Trophoblast cell (in vitro differentiated cells and primary cell): ENCODE results near the gene SNUPN.
"Not testable (repeated sequence)": the region's sequence is repeated elsewhere in the genome, so short reads cannot be mapped to it uniquely, and the experiment has no call there.

Experiments used
- DNase-seq, 2 donors: peaks; one replicate each; pipeline ENCODE4 v3.0.0-alpha.2; 2016
- H2AFZ ChIP-seq: 2 replicates; pipeline ENCODE4 v1.6.1; 2013; ENCODE audit warnings: low read length, moderate library complexity, mild to moderate bottlenecking; ENCODE audit not compliant: insufficient read depth, poor library complexity
- H2AK5ac ChIP-seq: 2 replicates; pipeline ENCODE4 v1.6.1; 2013; ENCODE audit warnings: mild to moderate bottlenecking, low read length
- H2BK120ac ChIP-seq: 2 replicates; pipeline ENCODE4 v1.6.1; 2013; ENCODE audit warnings: low read length, mild to moderate bottlenecking, moderate library complexity; ENCODE audit not compliant: insufficient read depth, poor library complexity
- H2BK12ac ChIP-seq: 2 replicates; pipeline ENCODE4 v1.6.1; 2013; ENCODE audit warnings: mild to moderate bottlenecking, low read length, moderate library complexity
- H2BK5ac ChIP-seq: 2 replicates; pipeline ENCODE4 v1.6.1; 2013; ENCODE audit warnings: low read length, low read depth, moderate library complexity, mild to moderate bottlenecking; ENCODE audit not compliant: poor library complexity
- H3K14ac ChIP-seq: 2 replicates; pipeline ENCODE4 v1.6.1; 2013; ENCODE audit warnings: mild to moderate bottlenecking, low read length
- H3K18ac ChIP-seq: 2 replicates; pipeline ENCODE4 v1.6.1; 2013; ENCODE audit warnings: mild to moderate bottlenecking, low read length
- H3K23ac ChIP-seq: 2 replicates; pipeline ENCODE4 v1.6.1; 2013; ENCODE audit warnings: low read length
- H3K27ac ChIP-seq: 2 replicates; pipeline ENCODE4 v1.5.1; 2013; ENCODE audit warnings: low read depth, mild to moderate bottlenecking, inconsistent platforms, low read length, moderate library complexity
- H3K27me3 ChIP-seq: 2 replicates; pipeline ENCODE4 v1.6.1; 2013; ENCODE audit warnings: inconsistent platforms, mild to moderate bottlenecking, low read length, moderate library complexity; ENCODE audit not compliant: insufficient read depth
- H3K36me3 ChIP-seq, 2 experiments: 1 replicate in 1 of 2; 2 replicates in 1 of 2; pipeline ENCODE4 v1.6.1; 2013; ENCODE audit warnings: low read length in 2 of 2, mild to moderate bottlenecking in 2 of 2, moderate library complexity in 1 of 2; ENCODE audit not compliant: insufficient read depth in 2 of 2, control insufficient read depth in 1 of 2
- H3K4ac ChIP-seq: 2 replicates; pipeline ENCODE4 v1.6.1; 2013; ENCODE audit warnings: low read depth, mild to moderate bottlenecking, low read length, moderate library complexity
- H3K4me1 ChIP-seq, 2 experiments: 1 replicate in 1 of 2; 2 replicates in 1 of 2; pipeline ENCODE4 v1.6.1; 2013; ENCODE audit warnings: low read length in 2 of 2, mild to moderate bottlenecking in 2 of 2, moderate library complexity in 1 of 2; ENCODE audit not compliant: insufficient read depth in 2 of 2, control insufficient read depth in 1 of 2
- H3K4me2 ChIP-seq: 2 replicates; pipeline ENCODE4 v1.6.1; 2013; ENCODE audit warnings: inconsistent platforms, mild to moderate bottlenecking, low read length, moderate library complexity
- H3K4me3 ChIP-seq: 2 replicates; pipeline ENCODE4 v1.5.1; 2013; ENCODE audit warnings: mild to moderate bottlenecking, low read depth, low read length, inconsistent platforms
- H3K79me1 ChIP-seq: one replicate; pipeline ENCODE4 v1.6.1; 2013; ENCODE audit warnings: low read length
- H3K79me2 ChIP-seq: 2 replicates; pipeline ENCODE4 v1.6.1; 2013; ENCODE audit warnings: low read length, mild to moderate bottlenecking; ENCODE audit not compliant: control insufficient read depth, insufficient read depth, poor library complexity
- H3K9ac ChIP-seq: 2 replicates; pipeline ENCODE4 v1.6.1; 2013; ENCODE audit warnings: mild to moderate bottlenecking, low read length
- H3K9me3 ChIP-seq: 2 replicates; pipeline ENCODE4 v1.6.1; 2013; ENCODE audit warnings: low read depth, mild to moderate bottlenecking, control low read depth, inconsistent platforms, low read length; ENCODE audit not compliant: insufficient read depth
- H4K12ac ChIP-seq: 2 replicates; pipeline ENCODE4 v1.6.1; 2013; ENCODE audit warnings: low read depth, mild to moderate bottlenecking, low read length, moderate library complexity
- H4K8ac ChIP-seq: 2 replicates; pipeline ENCODE4 v1.6.1; 2013; ENCODE audit warnings: low read depth, mild to moderate bottlenecking, low read length, moderate library complexity
- H4K91ac ChIP-seq: one replicate; pipeline ENCODE4 v1.6.1; 2013; ENCODE audit warnings: low read depth, mild to moderate bottlenecking, low read length, moderate library complexity
- WGBS: extraction: QIAGEN DNeasy Blood & Tissue Kit; methylation state at CpG from one replicate; pipeline ENCODE4 v1.1.7; 2013; ENCODE audit warnings: missing lambda C conversion rate; ENCODE audit not compliant: insufficient read length, insufficient coverage; ENCODE audit errors: extremely low coverage; 5-methylcytosine and 5-hydroxymethylcytosine counted together

Gene SNUPN

DNA sequence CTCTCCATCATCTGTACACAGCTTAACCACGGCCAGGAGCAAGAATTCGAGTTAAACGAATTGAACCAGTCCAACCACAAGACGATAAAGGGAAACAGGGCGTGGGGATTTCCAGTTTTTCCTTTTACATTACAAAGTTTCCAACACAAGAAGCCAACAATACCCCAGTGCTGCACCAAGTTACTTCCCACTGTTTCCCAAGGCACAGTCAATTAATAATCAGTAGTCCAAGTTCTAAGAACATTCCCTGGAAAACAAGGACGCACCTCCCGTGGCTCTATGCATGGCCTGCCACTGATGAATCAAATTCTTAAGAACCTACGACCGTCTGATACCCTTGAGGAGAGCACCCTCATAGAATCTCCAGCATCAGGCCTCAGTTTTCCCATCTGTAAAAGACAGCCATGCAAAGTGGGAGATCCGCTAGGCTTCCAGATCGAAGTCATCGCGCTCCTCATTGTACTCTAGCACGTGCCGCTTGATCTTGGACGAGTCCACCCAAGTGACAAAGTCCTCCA is 13.7 kb upstream of the SNUPN start:
- H4K8ac ChIP-seq, result peak overlapping the region; percentile 90
- H3K4me2 ChIP-seq, result peak overlapping the region; percentile 96
- H4K12ac ChIP-seq, result peak overlapping the region; percentile 78
- H3K27ac ChIP-seq, result no peak overlapping the region
- no peak overlapping the region for H2BK5ac ChIP-seq
- DNase-seq, result peak; percentile 28 to 58
- H3K4me3 ChIP-seq, result peak overlapping the region; percentile 99
- H2BK120ac ChIP-seq, result peak overlapping the region; percentile 38
- H3K79me2 ChIP-seq, result peaks cover 9% of the 10 kb centered on the region
- H3K9ac ChIP-seq, result peak overlapping the region; percentile 94
- H4K91ac ChIP-seq, result peak overlapping the region; percentile 56
- H3K36me3 ChIP-seq, result peaks cover 0 to 4% of the 10 kb centered on the region in 2 experiments
- peak overlapping the region; percentile 67 for H3K14ac ChIP-seq
- H3K23ac ChIP-seq, result no peak overlapping the region
- H3K18ac ChIP-seq, result peak overlapping the region; percentile 11
- peak overlapping the region; percentile 84 for H2AFZ ChIP-seq
- H2AK5ac ChIP-seq, result peak overlapping the region; percentile 0
- peaks cover 0 to 11% of the 10 kb centered on the region in 2 experiments for H3K4me1 ChIP-seq
- H3K9me3 ChIP-seq, result no peaks in the 10 kb centered on the region
- H2BK12ac ChIP-seq, result no peak overlapping the region
- H3K4ac ChIP-seq, result peak overlapping the region; percentile 11
- WGBS, result no CpG with 5 or more reads among the region's 16 CpGs
- H3K27me3 ChIP-seq, result no peaks in the 10 kb centered on the region
- peaks cover 10% of the 10 kb centered on the region for H3K79me1 ChIP-seq

- H3K4me3 ChIP-seq, result no peak overlapping the region
- H3K4ac ChIP-seq, result peak overlapping the region; percentile 17
- H2BK120ac ChIP-seq, result no peak overlapping the region
- no peak overlapping the region for H2BK5ac ChIP-seq
- peaks cover 10% of the 10 kb centered on the region for H3K79me1 ChIP-seq
- DNase-seq, result no peak
- no peak overlapping the region for H4K91ac ChIP-seq
- no peak overlapping the region for H4K8ac ChIP-seq
- H2AK5ac ChIP-seq, result no peak overlapping the region
- H3K27ac ChIP-seq, result no peak overlapping the region
- no peak overlapping the region for H3K4me2 ChIP-seq
- H3K36me3 ChIP-seq, result peaks cover 0 to 4% of the 10 kb centered on the region in 2 experiments
- no peak overlapping the region for H4K12ac ChIP-seq
- H3K14ac ChIP-seq, result no peak overlapping the region
- H2BK12ac ChIP-seq, result no peak overlapping the region
- WGBS, result no CpG with 5 or more reads among the region's 4 CpGs
- H3K9ac ChIP-seq, result no peak overlapping the region
- H3K79me2 ChIP-seq, result peaks cover 9% of the 10 kb centered on the region
- H3K23ac ChIP-seq, result no peak overlapping the region
- H3K18ac ChIP-seq, result peak overlapping the region; percentile 65
- no peaks in the 10 kb centered on the region for H3K27me3 ChIP-seq
- peaks cover 0 to 11% of the 10 kb centered on the region in 2 experiments for H3K4me1 ChIP-seq
- H2AFZ ChIP-seq, result no peak overlapping the region
- no peaks in the 10 kb centered on the region for H3K9me3 ChIP-seq
Measured at GRCh38 chr15:75637245-75638009, 11.9 kb upstream of the SNUPN start.

- WGBS, result no CpG with 5 or more reads among the region's 6 CpGs
Measured at GRCh38 chr15:75636026-75636425, 10.5 kb upstream of the SNUPN start.

DNA sequence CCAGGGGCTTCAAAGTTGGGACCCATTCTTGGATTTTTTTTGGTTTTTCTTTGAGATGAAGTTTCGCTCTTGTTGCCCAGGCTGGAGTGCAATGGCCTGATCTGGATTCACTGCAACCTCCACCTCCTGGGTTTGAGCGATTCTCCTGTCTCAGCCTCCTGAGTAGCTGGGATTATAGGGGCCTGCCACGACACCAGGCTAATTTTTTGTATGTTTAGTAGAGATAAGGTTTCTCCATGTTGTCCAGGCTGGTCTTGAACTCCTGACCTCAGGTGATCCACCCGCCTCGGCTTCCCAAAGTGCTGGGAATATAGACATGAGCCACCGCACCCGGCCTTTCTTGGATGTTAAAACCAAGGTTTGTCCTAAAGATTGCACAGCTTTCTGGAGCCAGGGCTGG is 8.4 kb upstream of the SNUPN start:
- not testable (repeated sequence) for H3K9me3 ChIP-seq, H3K4me3 ChIP-seq, H3K4ac ChIP-seq, H3K36me3 ChIP-seq, H3K27me3 ChIP-seq, H4K12ac ChIP-seq, H3K4me1 ChIP-seq, H3K79me1 ChIP-seq, H3K14ac ChIP-seq, H2AK5ac ChIP-seq, H3K9ac ChIP-seq, H2BK120ac ChIP-seq, H3K23ac ChIP-seq, H2AFZ ChIP-seq, H3K27ac ChIP-seq, DNase-seq, H3K18ac ChIP-seq, H3K4me2 ChIP-seq, H4K8ac ChIP-seq, H4K91ac ChIP-seq, H2BK12ac ChIP-seq, H3K79me2 ChIP-seq, H2BK5ac ChIP-seq
- no CpG with 5 or more reads among the region's 7 CpGs for WGBS

More at GRCh38 chr15:75636026-75636425, 10.5 kb upstream of the SNUPN start:
- no peak for DNase-seq
- Histone ChIP-seq H4K12ac (no peak overlapping the region), H3K27me3 (no peaks in the 10 kb centered on the region), H4K91ac (no peak overlapping the region), H2AK5ac (no peak overlapping the region), H3K9me3 (no peaks in the 10 kb centered on the region), H2AFZ (no peak overlapping the region), H2BK5ac (no peak overlapping the region), H2BK12ac (no peak overlapping the region), H3K27ac (no peak overlapping the region), H3K23ac (no peak overlapping the region), H2BK120ac (no peak overlapping the region), H3K4me1 (peaks cover 0 to 11% of the 10 kb centered on the region in 2 experiments), H3K79me2 (peaks cover 9% of the 10 kb centered on the region), H4K8ac (no peak overlapping the region), H3K36me3 (peaks cover 0 to 4% of the 10 kb centered on the region in 2 experiments), H3K18ac (no peak overlapping the region), H3K4ac (no peak overlapping the region), H3K4me2 (no peak overlapping the region), H3K4me3 (no peak overlapping the region), H3K9ac (no peak overlapping the region), H3K14ac (no peak overlapping the region), H3K79me1 (peaks cover 10% of the 10 kb centered on the region)
